Measurements from ENCODE around the gene TBCCD1.
"Not testable (repeated sequence)": the region's sequence is repeated elsewhere in the genome, so short reads cannot be mapped to it uniquely, and the experiment has no call there.

TBCCD1 gene

GRCh38 chr3:186536883-186537844 is 30.0 kb downstream of the TBCCD1 start:
- H3K4me3 ChIP-seq (ENCODE audit: low read length) = no peak overlapping the region
- no peak for DNase-seq (ENCODE audit: low read depth)

GRCh38 chr3:186534113-186534669 is 32.9 kb downstream of the TBCCD1 start:
- H3K4me3 ChIP-seq (ENCODE audit: low read length) = no peak overlapping the region
- TF ChIP-seq CTCF (conservative IDR thresholded peaks at IDR 0.05; ENCODE audit: low read length) = no peak
- DNase-seq (ENCODE audit: low read depth) = no peak

More at GRCh38 chr3:186536883-186537844, 30.0 kb downstream of the TBCCD1 start:
- no peak for TF ChIP-seq CTCF (conservative IDR thresholded peaks at IDR 0.05; ENCODE audit: low read length)

- H3K4me3 ChIP-seq (ENCODE audit: low read length) = no peak overlapping the region
- no peak for TF ChIP-seq CTCF (conservative IDR thresholded peaks at IDR 0.05; ENCODE audit: low read length)
- DNase-seq (ENCODE audit: low read depth) = no peak
Measured at GRCh38 chr3:186532598-186533072, 34.5 kb downstream of the TBCCD1 start.

GRCh38 chr3:186531694-186532093 is 35.4 kb downstream of the TBCCD1 start:
- not testable (repeated sequence) for DNase-seq (ENCODE audit: low read depth); H3K4me3 ChIP-seq (ENCODE audit: low read length)

- no peak for DNase-seq (ENCODE audit: low read depth)
- H3K4me3 ChIP-seq (ENCODE audit: low read length) = no peak overlapping the region
- no peak for TF ChIP-seq CTCF (conservative IDR thresholded peaks at IDR 0.05; ENCODE audit: low read length)
Measured at GRCh38 chr3:186530415-186530814, 36.7 kb downstream of the TBCCD1 start.

- H3K4me3 ChIP-seq (ENCODE audit: low read length) = no peak overlapping the region
- no peak for DNase-seq (ENCODE audit: low read depth)
- no peak for TF ChIP-seq CTCF (conservative IDR thresholded peaks at IDR 0.05; ENCODE audit: low read length)
Measured at GRCh38 chr3:186529201-186529999, 37.7 kb downstream of the TBCCD1 start.

GRCh38 chr3:186526256-186526606 is 40.9 kb downstream of the TBCCD1 start:
- TF ChIP-seq CTCF (conservative IDR thresholded peaks at IDR 0.05; ENCODE audit: low read length) = no peak
- no peak overlapping the region for H3K4me3 ChIP-seq (ENCODE audit: low read length)
- DNase-seq (ENCODE audit: low read depth) = no peak

Measured in AG10803 (cell line).